ENCODE results near the gene MESP2.
"Not testable (repeated sequence)": the region's sequence is repeated elsewhere in the genome, so short reads cannot be mapped to it uniquely, and the experiment has no call there.

MESP2 gene

GRCh38 chr15:89783861-89784685, 7.9 kb downstream of the MESP2 start:
- DNase-seq (ENCODE audit: low read depth) = no peak
- H3K4me3 ChIP-seq (replicated peaks; ENCODE audit: low read depth, low read length) = no peak overlapping the region
- TF ChIP-seq CTCF (IDR thresholded peaks at IDR 0.05; ENCODE audit: low read length, missing control alignments) = no peak

GRCh38 chr15:89784686-89784960, 8.5 kb downstream of the MESP2 start:
- no peak for DNase-seq (ENCODE audit: low read depth)

GRCh38 chr15:89785064-89785773, 9.1 kb downstream of the MESP2 start:
- no peak for TF ChIP-seq CTCF (IDR thresholded peaks at IDR 0.05; ENCODE audit: low read length, missing control alignments)
- no peak for DNase-seq (ENCODE audit: low read depth)
- H3K4me3 ChIP-seq (replicated peaks; ENCODE audit: low read depth, low read length) = no peak overlapping the region

More at GRCh38 chr15:89784686-89784960, 8.5 kb downstream of the MESP2 start:
- no peak overlapping the region for H3K4me3 ChIP-seq (replicated peaks; ENCODE audit: low read depth, low read length)
- no peak for TF ChIP-seq CTCF (IDR thresholded peaks at IDR 0.05; ENCODE audit: low read length, missing control alignments)

- no peak overlapping the region for H3K4me3 ChIP-seq (replicated peaks; ENCODE audit: low read depth, low read length)
- peak; percentile 61 for DNase-seq (ENCODE audit: low read depth)
- TF ChIP-seq CTCF (IDR thresholded peaks at IDR 0.05; ENCODE audit: low read length, missing control alignments) = no peak
Observed at GRCh38 chr15:89785774-89786140, 9.6 kb downstream of the MESP2 start.

GRCh38 chr15:89787944-89788343, 11.8 kb downstream of the MESP2 start:
- no peak for DNase-seq (ENCODE audit: low read depth)
- TF ChIP-seq CTCF (IDR thresholded peaks at IDR 0.05; ENCODE audit: low read length, missing control alignments) = no peak
- no peak overlapping the region for H3K4me3 ChIP-seq (replicated peaks; ENCODE audit: low read depth, low read length)

GRCh38 chr15:89788585-89788984, 12.5 kb downstream of the MESP2 start:
- not testable (repeated sequence) for H3K4me3 ChIP-seq (replicated peaks; ENCODE audit: low read depth, low read length); DNase-seq (ENCODE audit: low read depth)

- no peak overlapping the region for H3K4me3 ChIP-seq (replicated peaks; ENCODE audit: low read depth, low read length)
- TF ChIP-seq CTCF (IDR thresholded peaks at IDR 0.05; ENCODE audit: low read length, missing control alignments) = no peak
- no peak for DNase-seq (ENCODE audit: low read depth)
Observed at GRCh38 chr15:89790206-89790605, 14.1 kb downstream of the MESP2 start.

All from fibroblast of pulmonary artery (primary cell).